HG03342 (cell line): ENCODE results near the gene MSI2.

Source experiments
- ATAC-seq: cut with Tn5 transposase; IDR thresholded peaks from one replicate; pipeline ENCODE4 v1.9.1; 2021; ENCODE audit warnings: mild to moderate bottlenecking, moderate library complexity; ENCODE audit not compliant: unreplicated experiment

MSI2 gene

GRCh38 chr17:57531648-57532504 is 275.6 kb downstream of the MSI2 start:
- ATAC-seq: no peak

GRCh38 chr17:57532556-57532955 is 276.2 kb downstream of the MSI2 start:
- ATAC-seq: no peak

- no peak for ATAC-seq
Observed at GRCh38 chr17:57532966-57533365, 276.6 kb downstream of the MSI2 start.

- no peak for ATAC-seq
Observed at GRCh38 chr17:57533684-57534305, 277.5 kb downstream of the MSI2 start.

GRCh38 chr17:57534863-57535248 is 278.5 kb downstream of the MSI2 start:
- ATAC-seq: no peak

- no peak for ATAC-seq
Observed at GRCh38 chr17:57535249-57535966, 279.1 kb downstream of the MSI2 start.

- no peak for ATAC-seq
Observed at GRCh38 chr17:57536289-57536688, 280.0 kb downstream of the MSI2 start.

GRCh38 chr17:57536789-57537523 is 280.6 kb downstream of the MSI2 start:
- no peak for ATAC-seq

- ATAC-seq: no peak
Observed at GRCh38 chr17:57537524-57538410, 281.4 kb downstream of the MSI2 start.

GRCh38 chr17:57538736-57539456 is 282.6 kb downstream of the MSI2 start:
- no peak for ATAC-seq

GRCh38 chr17:57539529-57540301 is 283.4 kb downstream of the MSI2 start:
- ATAC-seq: no peak

GRCh38 chr17:57540596-57540995 is 284.3 kb downstream of the MSI2 start:
- no peak for ATAC-seq

GRCh38 chr17:57541049-57541448 is 284.7 kb downstream of the MSI2 start:
- no peak for ATAC-seq

GRCh38 chr17:57541472-57542394 is 285.4 kb downstream of the MSI2 start:
- ATAC-seq: no peak

GRCh38 chr17:57542510-57542909 is 286.2 kb downstream of the MSI2 start:
- ATAC-seq: no peak

- ATAC-seq: no peak
Observed at GRCh38 chr17:57543230-57543629, 286.9 kb downstream of the MSI2 start.

GRCh38 chr17:57544401-57544800 is 288.1 kb downstream of the MSI2 start:
- ATAC-seq: no peak
